Measurements from ENCODE around the gene PRG2.
"Not testable (repeated sequence)": the region's sequence is repeated elsewhere in the genome, so short reads cannot be mapped to it uniquely, and the experiment has no call there.

PRG2 gene

GRCh38 chr11:57419146-57419545 is 28.7 kb upstream of the PRG2 start:
- no peak for DNase-seq (ENCODE audit: low read depth in 2 of 2)

- no peak for DNase-seq (ENCODE audit: low read depth in 2 of 2)
These were observed 27.7 kb upstream of the PRG2 start for GRCh38 chr11:57418131-57418530.

- DNase-seq (ENCODE audit: low read depth in 2 of 2), result no peak
These were observed 26.6 kb upstream of the PRG2 start for GRCh38 chr11:57417056-57417455.

- no peak for DNase-seq (ENCODE audit: low read depth in 2 of 2)
These were observed 26.0 kb upstream of the PRG2 start for GRCh38 chr11:57416436-57416835.

GRCh38 chr11:57414612-57415212 is 24.3 kb upstream of the PRG2 start:
- DNase-seq (ENCODE audit: low read depth in 2 of 2), result no peak

- no peak for DNase-seq (ENCODE audit: low read depth in 2 of 2)
These were observed 23.2 kb upstream of the PRG2 start for GRCh38 chr11:57413681-57414080.

GRCh38 chr11:57410287-57410686 is 19.8 kb upstream of the PRG2 start:
- DNase-seq (ENCODE audit: low read depth in 2 of 2), result no peak

- DNase-seq (ENCODE audit: low read depth in 2 of 2), result no peak
These were observed 19.1 kb upstream of the PRG2 start for GRCh38 chr11:57409321-57410100.

- DNase-seq (ENCODE audit: low read depth in 2 of 2), result no peak
These were observed 18.3 kb upstream of the PRG2 start for GRCh38 chr11:57408771-57409170.

- no peak for DNase-seq (ENCODE audit: low read depth in 2 of 2)
These were observed 17.6 kb upstream of the PRG2 start for GRCh38 chr11:57407941-57408475.

- DNase-seq (ENCODE audit: low read depth in 2 of 2), result no peak
These were observed 16.8 kb upstream of the PRG2 start for GRCh38 chr11:57407010-57407920.

- DNase-seq (ENCODE audit: low read depth in 2 of 2), result peak in 1 of 2 donors; percentile 39
These were observed 16.0 kb upstream of the PRG2 start for GRCh38 chr11:57406337-57406904.

GRCh38 chr11:57405271-57405860 is 14.9 kb upstream of the PRG2 start:
- no peak for DNase-seq (ENCODE audit: low read depth in 2 of 2)

- no peak for DNase-seq (ENCODE audit: low read depth in 2 of 2)
These were observed 13.3 kb upstream of the PRG2 start for GRCh38 chr11:57403802-57404147.

- DNase-seq (ENCODE audit: low read depth in 2 of 2), result not testable (repeated sequence)
These were observed 12.8 kb upstream of the PRG2 start for GRCh38 chr11:57403003-57403801.

GRCh38 chr11:57402188-57403002 is 11.9 kb upstream of the PRG2 start:
- no peak for DNase-seq (ENCODE audit: low read depth in 2 of 2)

- DNase-seq (ENCODE audit: low read depth in 2 of 2), result no peak
These were observed 9.6 kb upstream of the PRG2 start for GRCh38 chr11:57399972-57400578.

GRCh38 chr11:57399221-57399620 is 8.8 kb upstream of the PRG2 start:
- DNase-seq (ENCODE audit: low read depth in 2 of 2), result no peak

GRCh38 chr11:57397394-57397990 is 7.0 kb upstream of the PRG2 start:
- no peak for DNase-seq (ENCODE audit: low read depth in 2 of 2)
